CD4-positive, alpha-beta memory T cell (primary cell): ENCODE results near the gene DGUOK. TPM values are rescaled to one million over a fixed set of nuclear protein-coding genes. Genes with fewer than 3 reads are reported as not detected.
A peak's percentile ranks its signal among the peaks of the same experiment; 100 is the strongest.

Source experiments
- CTCF ChIA-PET: fragments of 350-600 bp; sonication (Branson Sonifier 250); formaldehyde crosslinking; loops from one replicate; lab custom pipeline; 2021; ENCODE audit warnings: inconsistent platforms; ENCODE audit not compliant: partially characterized antibody; lab: Charles Lee
- POLR2A ChIA-PET: fragments of 350-600 bp; sonication (Branson Sonifier 250); formaldehyde crosslinking; loops from one replicate; lab custom pipeline; 2021; ENCODE audit not compliant: partially characterized antibody; lab: Charles Lee
- DNase-seq, 5 donors: peaks; one replicate each; pipeline versions ENCODE4 v3.0.0 to v3.0.0-alpha.2; 2020 to 2022; ENCODE audit warnings: mixed read lengths in 1 of 5
- H3K27ac ChIP-seq: one replicate; pipeline ENCODE4 v1.7.0; 2013; ENCODE audit warnings: low read depth, low read length
- H3K27me3 ChIP-seq: 2 replicates; pipeline ENCODE4 v1.7.0; 2013; ENCODE audit warnings: mild to moderate bottlenecking, low read length, moderate library complexity; ENCODE audit not compliant: insufficient read depth
- H3K36me3 ChIP-seq: 2 replicates; pipeline ENCODE4 v1.7.0; 2013; ENCODE audit warnings: mild to moderate bottlenecking, low read length, moderate library complexity; ENCODE audit not compliant: insufficient read depth
- H3K4me1 ChIP-seq: 2 replicates; pipeline ENCODE4 v1.7.0; 2013; ENCODE audit warnings: mild to moderate bottlenecking, low read length, moderate library complexity; ENCODE audit not compliant: insufficient read depth
- H3K4me3 ChIP-seq, 2 donors: one replicate each; pipeline ENCODE4 v1.7.0; 2013; ENCODE audit warnings: low read length in 2 of 2, mild to moderate bottlenecking in 1 of 2
- H3K9me3 ChIP-seq, 2 donors: one replicate each; pipeline ENCODE4 v1.7.0; 2013; ENCODE audit warnings: low read length in 2 of 2, control low read depth in 1 of 2; ENCODE audit not compliant: control insufficient read depth in 1 of 2
- H3K27ac Mint-ChIP-seq, 7 donors: one replicate each; pipeline ENCODE4 v1.8.0; 2020 to 2021; ENCODE audit warnings: mixed read lengths in 7 of 7, mild to moderate bottlenecking in 6 of 7, inconsistent platforms in 3 of 7, moderate library complexity in 3 of 7
- H3K27me3 Mint-ChIP-seq, 2 donors: one replicate each; pipeline ENCODE4 v1.8.0; 2020 to 2021; ENCODE audit warnings: mixed read lengths in 2 of 2
- H3K36me3 Mint-ChIP-seq, 2 donors: one replicate each; pipeline ENCODE4 v1.8.0; 2020 to 2021; ENCODE audit warnings: mixed read lengths in 2 of 2, inconsistent platforms in 1 of 2, mild to moderate bottlenecking in 1 of 2
- H3K4me1 Mint-ChIP-seq, 4 donors: one replicate each; pipeline ENCODE4 v1.8.0; 2020 to 2021; ENCODE audit warnings: mixed read lengths in 4 of 4, mild to moderate bottlenecking in 1 of 4
- H3K4me3 Mint-ChIP-seq, 8 donors: one replicate each; pipeline ENCODE4 v1.8.0; 2020 to 2021; ENCODE audit warnings: mixed read lengths in 8 of 8, mild to moderate bottlenecking in 7 of 8, moderate library complexity in 6 of 8, inconsistent platforms in 3 of 8
- H3K9me3 Mint-ChIP-seq, 8 donors: one replicate each; pipeline ENCODE4 v1.8.0; 2020 to 2021; ENCODE audit warnings: mixed read lengths in 8 of 8, mild to moderate bottlenecking in 5 of 8, inconsistent platforms in 3 of 8, moderate library complexity in 1 of 8
- intact Hi-C: fragments of 100-400 bp; cut with micrococcal nuclease; formaldehyde crosslinking; loops from one replicate; pipeline ENCODE4 v1.15.1; 2023
- polyA plus RNA-seq, 2 donors: library from polyadenylated mRNA; unstranded; fragments of 300-500 nt; fragmentation: Illumina TruSeq; gene quantifications; one replicate each; pipeline ENCODE4 v1.2.3, GENCODE V29; 2021
- total RNA-seq, 2 experiments: library from RNA; stranded (reverse); gene quantifications; one replicate each; pipeline ENCODE4 v1.2.3, GENCODE V29; 2021

Gene DGUOK
- total and polyA plus RNA-seq, 4 experiments from 2014 or later, result 52.2 to 199 (median 120) TPM

- H3K4me3 Mint-ChIP-seq, result no peak overlapping the region
- ChIA-PET CTCF (no interaction called here), POLR2A (no interaction called here)
- no peaks in the 10 kb centered on the region for H3K36me3 Mint-ChIP-seq
- no peak for DNase-seq
- H3K4me1 ChIP-seq, result peaks cover 5% of the 10 kb centered on the region
- peaks cover 1 to 10% (median 4%) of the 10 kb centered on the region in 4 donors for H3K4me1 Mint-ChIP-seq
- no peaks in the 10 kb centered on the region for H3K27me3 ChIP-seq
- H3K27ac ChIP-seq, result no peak overlapping the region
- peaks cover 0 to 2% (median 0%) of the 10 kb centered on the region in 8 donors for H3K9me3 Mint-ChIP-seq
- H3K36me3 ChIP-seq, result no peaks in the 10 kb centered on the region
- no peaks in the 10 kb centered on the region for H3K9me3 ChIP-seq
- intact Hi-C loops, result no loop called here
- no peak overlapping the region for H3K27ac Mint-ChIP-seq
- H3K4me3 ChIP-seq, result no peak overlapping the region
- peaks cover 0 to 2% of the 10 kb centered on the region in 2 donors for H3K27me3 Mint-ChIP-seq
Measured at GRCh38 chr2:73894475-73894850, 32.2 kb upstream of the DGUOK start.

- peak overlapping the region in 1 of 7 donors; percentile 43 for H3K27ac Mint-ChIP-seq
- H3K4me1 Mint-ChIP-seq, result peaks cover 1 to 10% (median 4%) of the 10 kb centered on the region in 4 donors
- peak overlapping the region in 1 of 8 donors; percentile 10 for H3K4me3 Mint-ChIP-seq
- no peaks in the 10 kb centered on the region for H3K36me3 Mint-ChIP-seq
- no peak for DNase-seq
- H3K9me3 Mint-ChIP-seq, result peaks cover 0 to 2% (median 0%) of the 10 kb centered on the region in 8 donors
- Histone ChIP-seq H3K36me3 (no peaks in the 10 kb centered on the region), H3K9me3 (no peaks in the 10 kb centered on the region), H3K4me3 (no peak overlapping the region), H3K27ac (no peak overlapping the region), H3K4me1 (peaks cover 5% of the 10 kb centered on the region), H3K27me3 (no peaks in the 10 kb centered on the region)
- POLR2A ChIA-PET, result no interaction called here
- intact Hi-C loops, result no loop called here
- H3K27me3 Mint-ChIP-seq, result peaks cover 0 to 2% of the 10 kb centered on the region in 2 donors
- CTCF ChIA-PET, result no interaction called here
Measured at GRCh38 chr2:73894877-73895276, 31.8 kb upstream of the DGUOK start.

- H3K9me3 Mint-ChIP-seq, result peaks cover 0 to 2% (median 0%) of the 10 kb centered on the region in 8 donors
- POLR2A ChIA-PET, result no interaction called here
- H3K4me1 Mint-ChIP-seq, result peaks cover 1 to 10% (median 4%) of the 10 kb centered on the region in 4 donors
- peak overlapping the region in 1 of 7 donors; percentile 8 for H3K27ac Mint-ChIP-seq
- Histone ChIP-seq H3K4me3 (no peak overlapping the region), H3K9me3 (no peaks in the 10 kb centered on the region), H3K4me1 (peaks cover 5% of the 10 kb centered on the region), H3K36me3 (no peaks in the 10 kb centered on the region), H3K27me3 (no peaks in the 10 kb centered on the region), H3K27ac (no peak overlapping the region)
- DNase-seq, result no peak
- peaks cover 0 to 2% of the 10 kb centered on the region in 2 donors for H3K27me3 Mint-ChIP-seq
- intact Hi-C loops, result no loop called here
- H3K36me3 Mint-ChIP-seq, result no peaks in the 10 kb centered on the region
- no peak overlapping the region for H3K4me3 Mint-ChIP-seq
- CTCF ChIA-PET, result no interaction called here
Measured at GRCh38 chr2:73895473-73895872, 31.2 kb upstream of the DGUOK start.

- Histone ChIP-seq H3K4me3 (no peak overlapping the region), H3K36me3 (no peaks in the 10 kb centered on the region), H3K27me3 (no peaks in the 10 kb centered on the region), H3K27ac (no peak overlapping the region), H3K9me3 (no peaks in the 10 kb centered on the region), H3K4me1 (peaks cover 5% of the 10 kb centered on the region)
- Mint-ChIP-seq H3K9me3 (no peaks in the 10 kb centered on the region), H3K36me3 (no peaks in the 10 kb centered on the region), H3K4me3 (peak overlapping the region in 6 of 8 donors; percentile 5 to 80 (median 55)), H3K27me3 (peaks cover 0 to 2% of the 10 kb centered on the region in 2 donors), H3K27ac (peak overlapping the region; percentile 32 to 93 (median 84)), H3K4me1 (peaks cover 1 to 10% (median 4%) of the 10 kb centered on the region in 4 donors)
- ChIA-PET POLR2A (no interaction called here), CTCF (interaction anchor here (0.8 to 1.5 kb wide), 2 partner anchors 11 to 91 kb away, joined by 3 read pairs; no protein-coding TSS in a partner anchor)
- peak in 3 of 5 donors; percentile 6 to 24 (median 19) for DNase-seq
- intact Hi-C loops, result no loop called here
Measured at GRCh38 chr2:73896362-73897239, 30.1 kb upstream of the DGUOK start.

- Histone ChIP-seq H3K27me3 (no peaks in the 10 kb centered on the region), H3K4me1 (peaks cover 5% of the 10 kb centered on the region), H3K4me3 (no peak overlapping the region), H3K36me3 (no peaks in the 10 kb centered on the region), H3K9me3 (no peaks in the 10 kb centered on the region), H3K27ac (no peak overlapping the region)
- CTCF ChIA-PET, result interaction anchor here (0.8 to 1.5 kb wide), 2 partner anchors 11 to 90 kb away, joined by 3 read pairs; no protein-coding TSS in a partner anchor
- H3K4me1 Mint-ChIP-seq, result peaks cover 1 to 10% (median 4%) of the 10 kb centered on the region in 4 donors
- intact Hi-C loops, result no loop called here
- peaks cover 0 to 4% of the 10 kb centered on the region in 2 donors for H3K27me3 Mint-ChIP-seq
- POLR2A ChIA-PET, result no interaction called here
- H3K9me3 Mint-ChIP-seq, result no peaks in the 10 kb centered on the region
- no peak overlapping the region for H3K4me3 Mint-ChIP-seq
- H3K36me3 Mint-ChIP-seq, result no peaks in the 10 kb centered on the region
- peak overlapping the region in 2 of 7 donors; percentile 62 to 67 for H3K27ac Mint-ChIP-seq
- DNase-seq, result no peak
Measured at GRCh38 chr2:73897240-73897583, 29.5 kb upstream of the DGUOK start.

GRCh38 chr2:73897934-73898333 is 28.7 kb upstream of the DGUOK start:
- peaks cover 5 to 6% of the 10 kb centered on the region in 2 donors for H3K27me3 Mint-ChIP-seq
- H3K27ac ChIP-seq, result no peak overlapping the region
- ChIA-PET POLR2A (no interaction called here), CTCF (no interaction called here)
- H3K27me3 ChIP-seq, result no peaks in the 10 kb centered on the region
- H3K36me3 Mint-ChIP-seq, result no peaks in the 10 kb centered on the region
- no peaks in the 10 kb centered on the region for H3K36me3 ChIP-seq
- H3K27ac Mint-ChIP-seq, result peak overlapping the region in 1 of 7 donors; percentile 8
- H3K4me1 ChIP-seq, result peaks cover 5% of the 10 kb centered on the region
- H3K9me3 Mint-ChIP-seq, result no peaks in the 10 kb centered on the region
- H3K4me3 Mint-ChIP-seq, result no peak overlapping the region
- no peak for DNase-seq
- H3K4me1 Mint-ChIP-seq, result peaks cover 1 to 10% (median 4%) of the 10 kb centered on the region in 4 donors
- no peak overlapping the region for H3K4me3 ChIP-seq
- no peaks in the 10 kb centered on the region for H3K9me3 ChIP-seq
- intact Hi-C loops, result no loop called here

GRCh38 chr2:73899801-73900336 is 26.8 kb upstream of the DGUOK start:
- CTCF ChIA-PET, result interaction anchor here (1.4 kb wide), 1 partner anchor 8 kb away, joined by 3 read pairs; no protein-coding TSS in a partner anchor
- intact Hi-C loops, result no loop called here

More at GRCh38 chr2:73899801-73900336, 26.8 kb upstream of the DGUOK start:
- peak overlapping the region in 1 of 7 donors; percentile 59 for H3K27ac Mint-ChIP-seq
- Histone ChIP-seq H3K36me3 (no peaks in the 10 kb centered on the region), H3K27me3 (no peaks in the 10 kb centered on the region), H3K4me1 (peaks cover 5% of the 10 kb centered on the region), H3K9me3 (no peaks in the 10 kb centered on the region), H3K4me3 (no peak overlapping the region), H3K27ac (no peak overlapping the region)
- POLR2A ChIA-PET, result no interaction called here
- no peak overlapping the region for H3K4me3 Mint-ChIP-seq
- H3K36me3 Mint-ChIP-seq, result no peaks in the 10 kb centered on the region
- DNase-seq, result no peak
- peaks cover 5 to 6% of the 10 kb centered on the region in 2 donors for H3K27me3 Mint-ChIP-seq
- no peaks in the 10 kb centered on the region for H3K9me3 Mint-ChIP-seq
- peaks cover 1 to 10% (median 4%) of the 10 kb centered on the region in 4 donors for H3K4me1 Mint-ChIP-seq
